Skeletal muscle tissue (tissue), 4 donors: ENCODE data around the gene CNNM3. TPM values are rescaled to one million over a fixed set of nuclear protein-coding genes. Genes with fewer than 3 reads are reported as not detected.

Source experiments
- H3K27ac ChIP-seq: one replicate; pipeline ENCODE4 v1.7.0; 2013; ENCODE audit warnings: mild to moderate bottlenecking, low read depth, low read length, inconsistent platforms
- H3K27me3 ChIP-seq, 3 donors: one replicate each; pipeline ENCODE4 v1.7.0; 2013; ENCODE audit warnings: low read length in 3 of 3; ENCODE audit not compliant: control insufficient read depth in 3 of 3, insufficient read depth in 3 of 3
- H3K36me3 ChIP-seq, 3 donors: one replicate each; pipeline ENCODE4 v1.7.0; 2013; ENCODE audit warnings: low read length in 3 of 3; ENCODE audit not compliant: control insufficient read depth in 3 of 3, insufficient read depth in 3 of 3
- H3K4me1 ChIP-seq, 3 donors: one replicate each; pipeline ENCODE4 v1.7.0; 2013; ENCODE audit warnings: low read length in 3 of 3, mild to moderate bottlenecking in 3 of 3; ENCODE audit not compliant: control insufficient read depth in 3 of 3, insufficient read depth in 3 of 3
- H3K4me3 ChIP-seq, 3 donors: one replicate each; pipeline ENCODE4 v1.7.0; 2013; ENCODE audit warnings: low read length in 3 of 3
- H3K9ac ChIP-seq, 3 donors: one replicate each; pipeline ENCODE4 v1.7.0; 2013; ENCODE audit warnings: low read length in 3 of 3, mild to moderate bottlenecking in 3 of 3, moderate library complexity in 2 of 3, low read depth in 1 of 3
- H3K9me3 ChIP-seq, 3 donors: one replicate each; pipeline ENCODE4 v1.7.0; 2013; ENCODE audit warnings: low read length in 3 of 3; ENCODE audit not compliant: control insufficient read depth in 3 of 3
- total RNA-seq: library from RNA; depleted of rRNA; stranded (reverse); fragments of >200 nt; gene quantifications from one replicate; pipeline ENCODE4 v1.2.3, GENCODE V29; 2014
- donor health status: Osteomylitis.

Gene CNNM3
- total RNA-seq, 1 donor from 2014 or later: 4.2 TPM

GRCh38 chr2:96838345-96839292, 22.6 kb downstream of the CNNM3 start:
- H3K4me3 ChIP-seq: peak overlapping the region in 2 of 3 donors; percentile 22 to 58
- peaks cover 39 to 51% (median 42%) of the 10 kb centered on the region in 3 donors for H3K36me3 ChIP-seq
- H3K9ac ChIP-seq: peak overlapping the region; percentile 20 to 93 (median 32)
- H3K27me3 ChIP-seq: no peaks in the 10 kb centered on the region
- H3K27ac ChIP-seq: peak overlapping the region; percentile 87
- H3K9me3 ChIP-seq: no peaks in the 10 kb centered on the region
- H3K4me1 ChIP-seq: peaks cover 21 to 40% (median 30%) of the 10 kb centered on the region in 3 donors

- H3K4me1 ChIP-seq: peaks cover 23 to 43% (median 32%) of the 10 kb centered on the region in 3 donors
- peak overlapping the region; percentile 87 for H3K27ac ChIP-seq
- no peaks in the 10 kb centered on the region for H3K9me3 ChIP-seq
- H3K4me3 ChIP-seq: peak overlapping the region; percentile 58 to 87 (median 59)
- no peaks in the 10 kb centered on the region for H3K27me3 ChIP-seq
- H3K36me3 ChIP-seq: peaks cover 39 to 51% (median 42%) of the 10 kb centered on the region in 3 donors
- H3K9ac ChIP-seq: peak overlapping the region; percentile 20 to 93 (median 76)
Observed at GRCh38 chr2:96839293-96839874, 23.3 kb downstream of the CNNM3 start.

GRCh38 chr2:96839875-96840850, 24.1 kb downstream of the CNNM3 start:
- no peaks in the 10 kb centered on the region for H3K9me3 ChIP-seq
- H3K4me1 ChIP-seq: peaks cover 25 to 47% (median 38%) of the 10 kb centered on the region in 3 donors
- H3K4me3 ChIP-seq: peak overlapping the region; percentile 58 to 87 (median 59)
- no peaks in the 10 kb centered on the region for H3K27me3 ChIP-seq
- H3K36me3 ChIP-seq: peaks cover 39 to 51% (median 42%) of the 10 kb centered on the region in 3 donors
- peak overlapping the region; percentile 74 to 93 (median 76) for H3K9ac ChIP-seq
- H3K27ac ChIP-seq: peak overlapping the region; percentile 87

- Histone ChIP-seq H3K4me1 (peaks cover 25 to 47% (median 38%) of the 10 kb centered on the region in 3 donors), H3K27me3 (no peaks in the 10 kb centered on the region), H3K36me3 (peaks cover 38 to 53% (median 46%) of the 10 kb centered on the region in 3 donors), H3K9ac (peak overlapping the region; percentile 76 to 95 (median 93)), H3K27ac (peak overlapping the region; percentile 87), H3K9me3 (no peaks in the 10 kb centered on the region), H3K4me3 (peak overlapping the region; percentile 73 to 88 (median 87))
Observed at GRCh38 chr2:96841701-96842495, 25.8 kb downstream of the CNNM3 start.

GRCh38 chr2:96842600-96842999, 26.5 kb downstream of the CNNM3 start:
- H3K27me3 ChIP-seq: no peaks in the 10 kb centered on the region
- H3K27ac ChIP-seq: peak overlapping the region; percentile 87
- no peaks in the 10 kb centered on the region for H3K9me3 ChIP-seq
- peaks cover 36 to 53% (median 48%) of the 10 kb centered on the region in 3 donors for H3K36me3 ChIP-seq
- peaks cover 25 to 46% (median 38%) of the 10 kb centered on the region in 3 donors for H3K4me1 ChIP-seq
- H3K4me3 ChIP-seq: peak overlapping the region; percentile 73 to 89 (median 88)
- H3K9ac ChIP-seq: peak overlapping the region; percentile 76 to 97 (median 95)

- no peaks in the 10 kb centered on the region for H3K9me3 ChIP-seq
- H3K4me1 ChIP-seq: peaks cover 28 to 41% (median 37%) of the 10 kb centered on the region in 3 donors
- peak within 1 kb of the TSS; percentile 87 for H3K27ac ChIP-seq
- H3K9ac ChIP-seq: peak within 1 kb of the TSS; percentile 78 to 97 (median 95)
- H3K27me3 ChIP-seq: no peaks in the 10 kb centered on the region
- peaks cover 31 to 45% (median 38%) of the 10 kb centered on the region in 3 donors for H3K36me3 ChIP-seq
- peak within 1 kb of the TSS; percentile 73 to 89 (median 88) for H3K4me3 ChIP-seq
Observed at GRCh38 chr2:96843538-96844268, 27.6 kb downstream of the CNNM3 start, which contains the start of gene ANKRD23. ANKRD23 (minus strand) TSS chr2:96844021; CDS start chr2:96843992, 29 bp downstream.

GRCh38 chr2:96844405-96844808, 28.3 kb downstream of the CNNM3 start:
- H3K4me1 ChIP-seq: peaks cover 25 to 34% (median 31%) of the 10 kb centered on the region in 3 donors
- peak overlapping the region; percentile 38 to 89 (median 59) for H3K4me3 ChIP-seq
- peak overlapping the region; percentile 87 for H3K27ac ChIP-seq
- no peaks in the 10 kb centered on the region for H3K9me3 ChIP-seq
- H3K9ac ChIP-seq: peak overlapping the region; percentile 78 to 97 (median 95)
- no peaks in the 10 kb centered on the region for H3K27me3 ChIP-seq
- H3K36me3 ChIP-seq: peaks cover 26 to 38% (median 31%) of the 10 kb centered on the region in 3 donors

- Histone ChIP-seq H3K9me3 (no peaks in the 10 kb centered on the region), H3K9ac (no peak overlapping the region), H3K27me3 (no peaks in the 10 kb centered on the region), H3K27ac (no peak overlapping the region), H3K4me1 (peaks cover 8 to 13% (median 12%) of the 10 kb centered on the region in 3 donors), H3K36me3 (peaks cover 18 to 27% (median 24%) of the 10 kb centered on the region in 3 donors), H3K4me3 (no peak overlapping the region)
Observed at GRCh38 chr2:96846825-96847224, 30.8 kb downstream of the CNNM3 start.
